Thyroid gland (tissue), 4 donors: Measurements from ENCODE around the gene PCDHGA1.

Experiments used
- CTCF ChIP-seq, 6 experiments: fragments of 200-600 bp in 3 of 6; fragments of 450-650 bp in 3 of 6; sonication (generic) in 3 of 6; IDR thresholded peaks; one replicate each; pipeline ENCODE4 v1.5.1; 2016 to 2019; ENCODE audit warnings: antibody characterized with exemption in 6 of 6, mild to moderate bottlenecking in 2 of 6, inconsistent platforms in 1 of 6, moderate library complexity in 1 of 6
- POLR2A ChIP-seq, 2 donors: fragments of 450-650 bp; IDR thresholded peaks; one replicate each; pipeline ENCODE4 v1.6.1; 2017; ENCODE audit warnings: antibody characterized with exemption in 2 of 2, mild to moderate bottlenecking in 2 of 2, moderate library complexity in 1 of 2

- TF ChIP-seq CTCF (IDR thresholded peaks at IDR 0.05) (no peak), POLR2A (IDR thresholded peaks at IDR 0.05) (no peak)
Measured at GRCh38 chr5:141487131-141487530, 156.8 kb downstream of the PCDHGA1 start.
